SK-N-SH (cell line): ENCODE results near the gene ARAF. TPM values are rescaled to one million over a fixed set of nuclear protein-coding genes. Genes with fewer than 3 reads are reported as not detected.

Experiments used
- CTCF ChIA-PET: fragments of 300-600, 350-600 bp; formaldehyde crosslinking; extraction: SDS; loops from one replicate; lab custom pipeline; 2021; lab: Yijun Ruan, JAX
- POLR2A ChIA-PET: fragments of 350-600 bp; sonication (Branson Sonifier 250); formaldehyde crosslinking; extraction: SDS; loops from one replicate; lab custom pipeline; 2020; ENCODE audit warnings: antibody characterized with exemption, inconsistent platforms; lab: Yijun Ruan, JAX
- DNase-seq: peaks from one replicate; pipeline ENCODE4 v3.0.0; 2012
- H2AFZ ChIP-seq: fragments of 200-600 bp; sonication (generic); 2 replicates; pipeline ENCODE4 v1.8.1; 2016; ENCODE audit warnings: antibody characterized with exemption, mild to moderate bottlenecking, low read depth
- H3F3A ChIP-seq: fragments of 200-600 bp; sonication (generic); replicated peaks from 2 replicates; pipeline ENCODE3; 2016; ENCODE audit warnings: antibody characterized with exemption, mild to moderate bottlenecking; ENCODE audit not compliant: insufficient read depth
- H3K27ac ChIP-seq, 2 experiments: fragments of 200-500 bp in 1 of 2; fragments of 200-600 bp in 1 of 2; sonication (Bioruptor generic) in 1 of 2; sonication (generic), shearing (Covaris generic) in 1 of 2; 2 replicates each; pipeline versions ENCODE4 v1.5.1 to v1.6.1; 2014 to 2016; ENCODE audit warnings: low read depth in 2 of 2, inconsistent platforms in 1 of 2, low read length in 1 of 2, mild to moderate bottlenecking in 1 of 2, mixed read lengths in 1 of 2
- H3K27me3 ChIP-seq: fragments of 200-600 bp; sonication (generic), shearing (Covaris generic); 2 replicates; pipeline ENCODE4 v1.6.1; 2016; ENCODE audit warnings: mixed run types; ENCODE audit not compliant: insufficient read depth
- H3K36me3 ChIP-seq, 2 experiments: fragments of 200-500 bp in 1 of 2; fragments of 200-600 bp in 1 of 2; sonication (Bioruptor generic) in 1 of 2; sonication (generic) in 1 of 2; replicated peaks in 1 of 2; 2 replicates each; pipeline versions ENCODE3 to v1.5.1; 2014 to 2016; ENCODE audit warnings: low read length in 1 of 2, mild to moderate bottlenecking in 1 of 2; ENCODE audit not compliant: insufficient read depth in 2 of 2, control insufficient read depth in 1 of 2
- H3K4me1 ChIP-seq, 2 experiments: fragments of 200-500 bp in 1 of 2; fragments of 200-600 bp in 1 of 2; sonication (Bioruptor generic) in 1 of 2; sonication (generic), shearing (Covaris generic) in 1 of 2; 2 replicates each; pipeline versions ENCODE4 v1.5.1 to v1.6.1; 2014 to 2016; ENCODE audit warnings: low read depth in 1 of 2, low read length in 1 of 2, mixed run types in 1 of 2; ENCODE audit not compliant: insufficient read depth in 2 of 2, control insufficient read depth in 1 of 2
- H3K4me2 ChIP-seq: fragments of 200-600 bp; sonication (generic), shearing (Covaris generic); 2 replicates; pipeline ENCODE4 v1.6.1; 2017; ENCODE audit warnings: mixed run types
- H3K4me3 ChIP-seq, 2 experiments: fragments of 200-500 bp in 1 of 2; fragments of 200-600 bp in 1 of 2; sonication (Bioruptor generic) in 1 of 2; sonication (generic), shearing (Covaris generic) in 1 of 2; 2 replicates each; pipeline versions ENCODE4 v1.5.1 to v1.8.1; 2014 to 2016; ENCODE audit warnings: low read depth in 2 of 2, inconsistent platforms in 1 of 2, low read length in 1 of 2, mild to moderate bottlenecking in 1 of 2, mixed read lengths in 1 of 2, moderate library complexity in 1 of 2
- H3K79me2 ChIP-seq: fragments of 200-600 bp; sonication (generic); 2 replicates; pipeline ENCODE4 v1.8.1; 2017; ENCODE audit warnings: mild to moderate bottlenecking; ENCODE audit not compliant: insufficient read depth
- H3K9ac ChIP-seq: fragments of 200-600 bp; sonication (generic); 2 replicates; pipeline ENCODE4 v1.6.1; 2017; ENCODE audit warnings: mixed run types
- H3K9me2 ChIP-seq: fragments of 200-600 bp; sonication (generic); 2 replicates; pipeline ENCODE4 v1.6.1; 2017; ENCODE audit warnings: mixed run types
- H3K9me3 ChIP-seq: fragments of 200-600 bp; sonication (generic); 2 replicates; pipeline ENCODE4 v1.6.1; 2017; ENCODE audit warnings: mixed run types, mild to moderate bottlenecking, moderate library complexity
- H4K20me1 ChIP-seq: fragments of 200-600 bp; sonication (generic); 2 replicates; pipeline ENCODE4 v1.6.1; 2017; ENCODE audit warnings: mild to moderate bottlenecking, mixed run types; ENCODE audit not compliant: insufficient read depth
- EZH2phosphoT487 ChIP-seq: fragments of 200-600 bp; sonication (generic); IDR thresholded peaks from 2 replicates; pipeline ENCODE4 v1.6.1; 2017; ENCODE audit warnings: low read depth, mixed run types, mild to moderate bottlenecking, antibody characterized with exemption, moderate library complexity, borderline replicate concordance
- GABPA ChIP-seq: IDR thresholded peaks from 2 replicates; pipeline ENCODE4 v1.4.0; 2012; ENCODE audit warnings: low read depth, mild to moderate bottlenecking
- GATA2 ChIP-seq: sonication (generic); formaldehyde crosslinking; IDR thresholded peaks from 2 replicates; pipeline ENCODE4 v1.5.0; 2020; ENCODE audit warnings: mild to moderate bottlenecking, missing genetic modification reagents
- POLR2AphosphoS5 ChIP-seq: IDR thresholded peaks from 2 replicates; pipeline ENCODE4 v1.6.1; 2012; ENCODE audit warnings: low read depth, low read length
- RAD21 ChIP-seq: IDR thresholded peaks from 2 replicates; pipeline ENCODE4 v1.6.1; 2012; ENCODE audit warnings: mild to moderate bottlenecking, low read length
- RCOR1 ChIP-seq: fragments of 150-350 bp; IDR thresholded peaks from 2 replicates; pipeline ENCODE4 v1.6.1; 2017; ENCODE audit warnings: antibody characterized with exemption, low read length
- RFX5 ChIP-seq: IDR thresholded peaks from 2 replicates; pipeline ENCODE4 v1.6.1; 2012; ENCODE audit warnings: mild to moderate bottlenecking, improper control_type of control experiment, low read length
- TAF1 ChIP-seq: IDR thresholded peaks from 2 replicates; pipeline ENCODE4 v1.6.1; 2012; ENCODE audit warnings: low read depth, mild to moderate bottlenecking, low read length, moderate library complexity, borderline replicate concordance
- TEAD4 ChIP-seq: IDR thresholded peaks from 2 replicates; pipeline ENCODE4 v1.4.0; 2012; ENCODE audit warnings: mild to moderate bottlenecking, borderline replicate concordance; ENCODE audit not compliant: insufficient read depth
- WGBS: methylation state at CpG from one replicate; pipeline ENCODE4 v1.1.6; 2017; ENCODE audit warnings: low lambda C conversion rate; 5-methylcytosine and 5-hydroxymethylcytosine counted together
- polyA plus RNA-seq, 3 experiments: library from polyadenylated mRNA; depleted of rRNA; stranded (reverse); fragments of >200 nt; gene quantifications; 2 replicates each; pipeline ENCODE4 v1.2.3, GENCODE V29; 2012
- TF ChIP-seq, protein P1 (sequence below): IDR thresholded peaks from 2 replicates; pipeline ENCODE4 v1.4.0; 2012; ENCODE audit warnings: low read depth
- TF ChIP-seq, protein P2 (sequence below): IDR thresholded peaks from 2 replicates; pipeline ENCODE4 v1.6.1; 2012; ENCODE audit warnings: mild to moderate bottlenecking, low read depth, low read length, moderate library complexity
- TF ChIP-seq, protein P3 (sequence below): fragments of 150-350 bp; IDR thresholded peaks from 2 replicates; pipeline ENCODE4 v1.6.1; 2016; ENCODE audit warnings: mild to moderate bottlenecking, low read depth, low read length
- TF ChIP-seq, protein P4 (sequence below): IDR thresholded peaks from 2 replicates; pipeline ENCODE4 v1.4.0; 2012; ENCODE audit warnings: low read depth, borderline replicate concordance

ARAF gene
- polyA plus RNA-seq, 1 of the 3 experiments (the other 2 are of a cell fraction): 48.6 TPM

DNA sequence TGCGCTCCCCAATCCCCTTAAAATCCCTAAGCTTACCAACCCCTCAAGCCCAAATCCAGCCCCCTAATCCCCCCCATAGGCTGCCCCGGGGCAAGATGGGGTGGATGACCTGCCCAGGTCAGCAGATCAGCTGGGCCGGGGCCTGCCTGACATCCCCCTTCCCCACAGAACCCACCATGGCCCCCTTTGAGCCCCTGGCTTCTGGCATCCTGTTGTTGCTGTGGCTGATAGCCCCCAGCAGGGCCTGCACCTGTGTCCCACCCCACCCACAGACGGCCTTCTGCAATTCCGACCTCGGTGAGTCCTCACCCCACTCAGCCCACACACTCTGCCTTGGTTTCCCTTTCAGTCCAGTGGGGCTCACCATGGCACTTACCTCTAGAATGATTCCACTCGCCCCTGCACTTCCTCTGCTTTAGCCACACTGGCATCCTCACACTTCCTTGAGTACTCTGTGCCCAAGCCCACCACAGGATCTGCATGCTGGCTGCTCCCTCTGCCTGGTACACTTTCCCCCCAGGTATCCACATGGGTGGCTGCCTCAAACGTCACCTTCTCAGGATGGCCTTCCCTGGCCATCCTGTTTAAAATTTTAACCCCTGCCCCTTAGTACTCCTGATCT lies 22.3 kb downstream of the ARAF start:
- H3K79me2 ChIP-seq: peaks cover 13% of the 10 kb centered on the region; the same call in 1 of the 2 replicates
- H3K9me2 ChIP-seq: no peaks in the 10 kb centered on the region
- no peak overlapping the region for H2AFZ ChIP-seq
- H3K27ac ChIP-seq: no peak overlapping the region
- 52% methylated on average over 7 of the region's 8 CpGs for WGBS
- no peaks in the 10 kb centered on the region for H4K20me1 ChIP-seq
- H3K36me3 ChIP-seq: peaks cover 0 to 2% of the 10 kb centered on the region in 2 experiments
- no peaks in the 10 kb centered on the region; the same call in 1 of the 2 replicates for H3K27me3 ChIP-seq
- POLR2A ChIA-PET: no interaction called here
- H3K9me3 ChIP-seq: no peaks in the 10 kb centered on the region
- TF ChIP-seq, protein P1, sequence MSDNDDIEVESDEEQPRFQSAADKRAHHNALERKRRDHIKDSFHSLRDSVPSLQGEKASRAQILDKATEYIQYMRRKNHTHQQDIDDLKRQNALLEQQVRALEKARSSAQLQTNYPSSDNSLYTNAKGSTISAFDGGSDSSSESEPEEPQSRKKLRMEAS: no peak
- TF ChIP-seq POLR2AphosphoS5: no peak
- TF ChIP-seq TEAD4: no peak
- no peak for TF ChIP-seq TAF1
- TF ChIP-seq, protein P2, sequence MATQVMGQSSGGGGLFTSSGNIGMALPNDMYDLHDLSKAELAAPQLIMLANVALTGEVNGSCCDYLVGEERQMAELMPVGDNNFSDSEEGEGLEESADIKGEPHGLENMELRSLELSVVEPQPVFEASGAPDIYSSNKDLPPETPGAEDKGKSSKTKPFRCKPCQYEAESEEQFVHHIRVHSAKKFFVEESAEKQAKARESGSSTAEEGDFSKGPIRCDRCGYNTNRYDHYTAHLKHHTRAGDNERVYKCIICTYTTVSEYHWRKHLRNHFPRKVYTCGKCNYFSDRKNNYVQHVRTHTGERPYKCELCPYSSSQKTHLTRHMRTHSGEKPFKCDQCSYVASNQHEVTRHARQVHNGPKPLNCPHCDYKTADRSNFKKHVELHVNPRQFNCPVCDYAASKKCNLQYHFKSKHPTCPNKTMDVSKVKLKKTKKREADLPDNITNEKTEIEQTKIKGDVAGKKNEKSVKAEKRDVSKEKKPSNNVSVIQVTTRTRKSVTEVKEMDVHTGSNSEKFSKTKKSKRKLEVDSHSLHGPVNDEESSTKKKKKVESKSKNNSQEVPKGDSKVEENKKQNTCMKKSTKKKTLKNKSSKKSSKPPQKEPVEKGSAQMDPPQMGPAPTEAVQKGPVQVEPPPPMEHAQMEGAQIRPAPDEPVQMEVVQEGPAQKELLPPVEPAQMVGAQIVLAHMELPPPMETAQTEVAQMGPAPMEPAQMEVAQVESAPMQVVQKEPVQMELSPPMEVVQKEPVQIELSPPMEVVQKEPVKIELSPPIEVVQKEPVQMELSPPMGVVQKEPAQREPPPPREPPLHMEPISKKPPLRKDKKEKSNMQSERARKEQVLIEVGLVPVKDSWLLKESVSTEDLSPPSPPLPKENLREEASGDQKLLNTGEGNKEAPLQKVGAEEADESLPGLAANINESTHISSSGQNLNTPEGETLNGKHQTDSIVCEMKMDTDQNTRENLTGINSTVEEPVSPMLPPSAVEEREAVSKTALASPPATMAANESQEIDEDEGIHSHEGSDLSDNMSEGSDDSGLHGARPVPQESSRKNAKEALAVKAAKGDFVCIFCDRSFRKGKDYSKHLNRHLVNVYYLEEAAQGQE: no peak
- no peak for TF ChIP-seq RAD21
- TF ChIP-seq, protein P3, sequence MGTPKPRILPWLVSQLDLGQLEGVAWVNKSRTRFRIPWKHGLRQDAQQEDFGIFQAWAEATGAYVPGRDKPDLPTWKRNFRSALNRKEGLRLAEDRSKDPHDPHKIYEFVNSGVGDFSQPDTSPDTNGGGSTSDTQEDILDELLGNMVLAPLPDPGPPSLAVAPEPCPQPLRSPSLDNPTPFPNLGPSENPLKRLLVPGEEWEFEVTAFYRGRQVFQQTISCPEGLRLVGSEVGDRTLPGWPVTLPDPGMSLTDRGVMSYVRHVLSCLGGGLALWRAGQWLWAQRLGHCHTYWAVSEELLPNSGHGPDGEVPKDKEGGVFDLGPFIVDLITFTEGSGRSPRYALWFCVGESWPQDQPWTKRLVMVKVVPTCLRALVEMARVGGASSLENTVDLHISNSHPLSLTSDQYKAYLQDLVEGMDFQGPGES: no peak
- TF ChIP-seq GATA2: no peak
- no peak for TF ChIP-seq RFX5
- no peak for TF ChIP-seq RCOR1
- no peak for TF ChIP-seq GABPA
- no peak for TF ChIP-seq EZH2phosphoT487
- TF ChIP-seq, protein P4, sequence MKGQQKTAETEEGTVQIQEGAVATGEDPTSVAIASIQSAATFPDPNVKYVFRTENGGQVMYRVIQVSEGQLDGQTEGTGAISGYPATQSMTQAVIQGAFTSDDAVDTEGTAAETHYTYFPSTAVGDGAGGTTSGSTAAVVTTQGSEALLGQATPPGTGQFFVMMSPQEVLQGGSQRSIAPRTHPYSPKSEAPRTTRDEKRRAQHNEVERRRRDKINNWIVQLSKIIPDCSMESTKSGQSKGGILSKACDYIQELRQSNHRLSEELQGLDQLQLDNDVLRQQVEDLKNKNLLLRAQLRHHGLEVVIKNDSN: no peak
- TF ChIP-seq, all 33 proteins: peak for 0
- no peak for DNase-seq
- Histone ChIP-seq H3K4me2 (peak overlapping the region; percentile 82), H3K4me1 (peaks cover 0 to 2% of the 10 kb centered on the region in 2 experiments; a peak in 1 of 4 replicates), H3K4me3 (peak overlapping the region; percentile 54 to 67; a peak in 3 of 4 replicates), H3F3A (peaks cover 8% of the 10 kb centered on the region), H3K9ac (peak overlapping the region; percentile 80; the same call in 1 of the 2 replicates)
- CTCF ChIA-PET: interaction anchor here (3.1 kb wide), 1 partner anchor 61 kb away, joined by 9 read pairs; no protein-coding TSS in a partner anchor
